SK-N-SH treated with all-trans-retinoic acid at 6 μM for 48 hours (cell line): Measurements from ENCODE around the gene TUSC7.

Experiments
- ATAC-seq: fragments of 200-7000 bp; cut with Tn5 transposase; 3 replicates; pipeline ENCODE4 v1.9.1; 2020; ENCODE audit warnings: mild to moderate bottlenecking, moderate library complexity
- ARNTL ChIP-seq: fragments of 450-650 bp; formaldehyde crosslinking; IDR thresholded peaks from 2 replicates; pipeline ENCODE4 v1.5.0; 2020; ENCODE audit warnings: low read depth, mild to moderate bottlenecking, moderate library complexity, borderline replicate concordance
- BACH2 ChIP-seq: fragments of 250-450 bp; sonication (Bioruptor Pico); IDR thresholded peaks from 2 replicates; pipeline ENCODE4 v1.9.0; 2021; ENCODE audit warnings: mild to moderate bottlenecking, borderline replicate concordance
- CREB5 ChIP-seq: fragments of 250-450 bp; sonication (Bioruptor Pico); IDR thresholded peaks from 2 replicates; pipeline ENCODE4 v1.5.1; 2020; ENCODE audit warnings: low read depth, mild to moderate bottlenecking, moderate library complexity
- CSDC2 ChIP-seq: fragments of 250-450 bp; sonication (Bioruptor Pico); IDR thresholded peaks from 2 replicates; pipeline ENCODE4 v1.5.0; 2020; ENCODE audit warnings: mild to moderate bottlenecking, moderate library complexity
- CSRNP3 ChIP-seq: fragments of 250-450 bp; sonication (Bioruptor Pico); IDR thresholded peaks from 2 replicates; pipeline ENCODE4 v1.5.1; 2021; ENCODE audit warnings: mild to moderate bottlenecking, moderate library complexity
- GLIS3 ChIP-seq: fragments of 250-450 bp; sonication (Bioruptor Pico); IDR thresholded peaks from 2 replicates; pipeline ENCODE4 v1.5.0; 2020; ENCODE audit warnings: mild to moderate bottlenecking, moderate library complexity
- ISL1 ChIP-seq: fragments of 250-450 bp; sonication (Bioruptor Pico); IDR thresholded peaks from 2 replicates; pipeline ENCODE4 v2.1.2; 2022; ENCODE audit warnings: mild to moderate bottlenecking, moderate library complexity
- OSR1 ChIP-seq: fragments of 250-450 bp; sonication (Bioruptor Pico); IDR thresholded peaks from 2 replicates; pipeline ENCODE4 v1.8.0; 2022; ENCODE audit warnings: moderate library complexity, mild to moderate bottlenecking, inconsistent platforms
- PATZ1 ChIP-seq: fragments of 250-450 bp; sonication (Bioruptor Pico); IDR thresholded peaks from 2 replicates; pipeline ENCODE4 v1.8.0; 2020; ENCODE audit warnings: mild to moderate bottlenecking, moderate library complexity, borderline replicate concordance
- RARB ChIP-seq: fragments of 250-450 bp; sonication (Bioruptor Pico); IDR thresholded peaks from 2 replicates; pipeline ENCODE4 v1.8.0; 2021; ENCODE audit warnings: mild to moderate bottlenecking, moderate library complexity
- SNAI2 ChIP-seq: fragments of 250-450 bp; sonication (Bioruptor Pico); IDR thresholded peaks from 2 replicates; pipeline ENCODE4 v1.5.0; 2020; ENCODE audit warnings: mild to moderate bottlenecking, moderate library complexity
- TCF4 ChIP-seq: fragments of 250-450 bp; sonication (Bioruptor Pico); IDR thresholded peaks from 2 replicates; pipeline ENCODE4 v1.8.0; 2021; ENCODE audit warnings: mild to moderate bottlenecking, moderate library complexity, borderline replicate concordance
- TOX ChIP-seq: fragments of 250-450 bp; sonication (Bioruptor Pico); IDR thresholded peaks from 2 replicates; pipeline ENCODE4 v1.8.0; 2021; ENCODE audit warnings: mild to moderate bottlenecking, moderate library complexity, borderline replicate concordance
- ZC3H10 ChIP-seq: fragments of 250-450 bp; sonication (Bioruptor Pico); IDR thresholded peaks from 2 replicates; pipeline ENCODE4 v1.5.1; 2021; ENCODE audit warnings: mild to moderate bottlenecking, moderate library complexity
- ZFP3 ChIP-seq: fragments of 250-450 bp; sonication (Bioruptor Pico); IDR thresholded peaks from 2 replicates; pipeline ENCODE4 v1.5.0; 2020; ENCODE audit warnings: mild to moderate bottlenecking, moderate library complexity
- ZFP30 ChIP-seq: fragments of 450-650 bp; formaldehyde crosslinking; IDR thresholded peaks from 2 replicates; pipeline ENCODE4 v1.5.0; 2022; ENCODE audit warnings: mild to moderate bottlenecking, moderate library complexity
- ZNF565 ChIP-seq: fragments of 450-650 bp; formaldehyde crosslinking; conservative IDR thresholded peaks from 2 replicates; pipeline ENCODE4 v1.5.0; 2020; ENCODE audit warnings: low read depth, mild to moderate bottlenecking, moderate library complexity
- ZNF8 ChIP-seq: fragments of 450-650 bp; formaldehyde crosslinking; IDR thresholded peaks from 2 replicates; pipeline ENCODE4 v1.5.0; 2020; ENCODE audit warnings: mild to moderate bottlenecking, moderate library complexity

Gene TUSC7

GRCh38 chr3:116743062-116743461 is 33.5 kb downstream of the TUSC7 start (continued):
- TF ChIP-seq PATZ1 (no peak), TOX (CRISPR knock-in tag) (no peak), ISL1 (CRISPR knock-in tag) (no peak)
- TF ChIP-seq, all 23 proteins: peak for 0

- TF ChIP-seq ZC3H10, result no peak
- no peak for TF ChIP-seq GLIS3
- no peak for TF ChIP-seq PATZ1
- TF ChIP-seq BACH2 (CRISPR knock-in tag), result no peak
- TF ChIP-seq CSRNP3 (CRISPR knock-in tag), result no peak
- TF ChIP-seq TCF4 (CRISPR knock-in tag), result no peak
- no peak for TF ChIP-seq ZNF8 (CRISPR knock-in tag)
- no peak for TF ChIP-seq RARB
- no peak for TF ChIP-seq SNAI2 (CRISPR knock-in tag)
- no peak for TF ChIP-seq CREB5 (CRISPR knock-in tag)
- no peak for ATAC-seq
These were observed 39.8 kb downstream of the TUSC7 start for GRCh38 chr3:116749388-116749787.

GRCh38 chr3:116757315-116757714 is 47.7 kb downstream of the TUSC7 start:
- TF ChIP-seq ZNF8 (CRISPR knock-in tag) (no peak), ZFP3 (no peak), ZNF565 (CRISPR knock-in tag) (no peak), OSR1 (CRISPR knock-in tag) (no peak), ISL1 (CRISPR knock-in tag) (no peak)
- ATAC-seq, result no peak

- no peak for TF ChIP-seq PATZ1
- no peak for TF ChIP-seq ZNF8 (CRISPR knock-in tag)
- TF ChIP-seq RARB, result no peak
- TF ChIP-seq ARNTL (CRISPR knock-in tag), result no peak
- no peak for TF ChIP-seq ZC3H10
- TF ChIP-seq ZFP30 (CRISPR knock-in tag), result no peak
- TF ChIP-seq CSDC2 (CRISPR knock-in tag), result no peak
- no peak for ATAC-seq
These were observed 49.7 kb downstream of the TUSC7 start for GRCh38 chr3:116759316-116759715.
